Gastroesophageal sphincter (tissue), 3 donors: ENCODE measurements around the gene SLC22A2.

Experiments used
- CTCF ChIP-seq, 4 experiments: fragments of 200-600 bp in 2 of 4; fragments of 450-650 bp in 2 of 4; sonication (generic) in 1 of 4; IDR thresholded peaks; one replicate each; pipeline ENCODE4 v1.5.1; 2017 to 2019; ENCODE audit warnings: antibody characterized with exemption in 4 of 4, mild to moderate bottlenecking in 2 of 4, moderate library complexity in 2 of 4
- POLR2A ChIP-seq, 2 donors: fragments of 450-650 bp; IDR thresholded peaks; one replicate each; pipeline ENCODE4 v1.6.1; 2017; ENCODE audit warnings: antibody characterized with exemption in 2 of 2, mild to moderate bottlenecking in 2 of 2, moderate library complexity in 1 of 2
- POLR2AphosphoS5 ChIP-seq: sonication (generic); formaldehyde crosslinking; IDR thresholded peaks from one replicate; pipeline ENCODE4 v1.6.1; 2017; ENCODE audit warnings: antibody characterized with exemption

- TF ChIP-seq CTCF (IDR thresholded peaks at IDR 0.05): no peak
- TF ChIP-seq POLR2AphosphoS5: no peak
- no peak for TF ChIP-seq POLR2A (IDR thresholded peaks at IDR 0.05)
These were observed 68.5 kb downstream of the SLC22A2 start for GRCh38 chr6:160190081-160190480.
